22Rv1 (cell line): Measurements from ENCODE around the gene RORB.

ENCODE experiments used
- CTCF ChIP-seq: fragments of 450-650 bp; IDR thresholded peaks from 2 replicates; pipeline ENCODE4 v1.5.1; 2017; ENCODE audit warnings: mild to moderate bottlenecking
- ZFX ChIP-seq: fragments of 450-650 bp; IDR thresholded peaks from 2 replicates; pipeline ENCODE4 v1.6.1; 2017; ENCODE audit warnings: antibody characterized with exemption, borderline replicate concordance

- TF ChIP-seq CTCF (no peak), ZFX (no peak)
Observed at GRCh38 chr9:74691058-74691457, 193.9 kb downstream of the RORB start.
